GM20000 (cell line): ENCODE measurements around the gene RABEPK.
A peak's percentile ranks its signal among the peaks of the same experiment; 100 is the strongest.
"Not testable (repeated sequence)": the region's sequence is repeated elsewhere in the genome, so short reads cannot be mapped to it uniquely, and the experiment has no call there.

ENCODE experiments used
- DNase-seq: peaks from one replicate; pipeline ENCODE4 v3.0.0; 2012; ENCODE audit warnings: low spot score
- CTCF ChIP-seq: IDR thresholded peaks from 2 replicates; pipeline ENCODE4 v1.5.1; 2012; ENCODE audit warnings: mild to moderate bottlenecking, control low read depth; ENCODE audit errors: extremely low read depth, missing control alignments

Gene RABEPK

GRCh38 chr9:125183054-125183453 is 17.3 kb upstream of the RABEPK start:
- TF ChIP-seq CTCF = no peak
- no peak for DNase-seq

- no peak for DNase-seq
- TF ChIP-seq CTCF = no peak
Observed at GRCh38 chr9:125183561-125183960, 16.8 kb upstream of the RABEPK start.

- TF ChIP-seq CTCF = no peak
- peak; percentile 34 for DNase-seq
Observed at GRCh38 chr9:125189011-125189360, 11.4 kb upstream of the RABEPK start.

GRCh38 chr9:125189361-125190289 is 10.7 kb upstream of the RABEPK start, which contains the start of gene PPP6C:
PPP6C (minus strand) TSS chr9:125189803; CDS start chr9:125189718, 85 bp downstream.
- TF ChIP-seq CTCF = peak; percentile 77
- peak; percentile 96 for DNase-seq

GRCh38 chr9:125190361-125190801 is 10.0 kb upstream of the RABEPK start:
- TF ChIP-seq CTCF = no peak
- DNase-seq = peak; percentile 20

- DNase-seq = not testable (repeated sequence)
Observed at GRCh38 chr9:125194466-125194865, 5.9 kb upstream of the RABEPK start.

GRCh38 chr9:125195591-125195990 is 4.8 kb upstream of the RABEPK start:
- not testable (repeated sequence) for DNase-seq

- no peak for DNase-seq
- TF ChIP-seq CTCF = no peak
Observed at GRCh38 chr9:125202846-125203618, 2.7 kb downstream of the RABEPK start.
